ENCODE data around the gene ARHGAP26. TPM values are rescaled to one million over a fixed set of nuclear protein-coding genes. Genes with fewer than 3 reads are reported as not detected.
A peak's percentile ranks its signal among the peaks of the same experiment; 100 is the strongest.

The ARHGAP26 gene
- total RNA-seq, 4 donors from 2014 or later: 22.3 to 40.7 (median 28.2) TPM

GRCh38 chr5:143239882-143240518 lies 469.8 kb downstream of the ARHGAP26 start:
- no peaks in the 10 kb centered on the region for H3K9me3 ChIP-seq
- H3K27me3 ChIP-seq: no peaks in the 10 kb centered on the region
- H3K36me3 ChIP-seq: no peaks in the 10 kb centered on the region
- intact Hi-C loops (cut with DNase I): no loop called here
- DNase-seq (ENCODE audit: extremely low spot score): no peak
- no peak overlapping the region for H3K27ac ChIP-seq (replicated peaks in 1 of 4)
- WGBS: 87% methylated on average over 4 of the region's 5 CpGs
- TF ChIP-seq POLR2A (IDR thresholded peaks at IDR 0.05; ENCODE audit: low read depth): no peak
- TF ChIP-seq POLR2AphosphoS5 (IDR thresholded peaks at IDR 0.05): no peak
- TF ChIP-seq, protein P1, sequence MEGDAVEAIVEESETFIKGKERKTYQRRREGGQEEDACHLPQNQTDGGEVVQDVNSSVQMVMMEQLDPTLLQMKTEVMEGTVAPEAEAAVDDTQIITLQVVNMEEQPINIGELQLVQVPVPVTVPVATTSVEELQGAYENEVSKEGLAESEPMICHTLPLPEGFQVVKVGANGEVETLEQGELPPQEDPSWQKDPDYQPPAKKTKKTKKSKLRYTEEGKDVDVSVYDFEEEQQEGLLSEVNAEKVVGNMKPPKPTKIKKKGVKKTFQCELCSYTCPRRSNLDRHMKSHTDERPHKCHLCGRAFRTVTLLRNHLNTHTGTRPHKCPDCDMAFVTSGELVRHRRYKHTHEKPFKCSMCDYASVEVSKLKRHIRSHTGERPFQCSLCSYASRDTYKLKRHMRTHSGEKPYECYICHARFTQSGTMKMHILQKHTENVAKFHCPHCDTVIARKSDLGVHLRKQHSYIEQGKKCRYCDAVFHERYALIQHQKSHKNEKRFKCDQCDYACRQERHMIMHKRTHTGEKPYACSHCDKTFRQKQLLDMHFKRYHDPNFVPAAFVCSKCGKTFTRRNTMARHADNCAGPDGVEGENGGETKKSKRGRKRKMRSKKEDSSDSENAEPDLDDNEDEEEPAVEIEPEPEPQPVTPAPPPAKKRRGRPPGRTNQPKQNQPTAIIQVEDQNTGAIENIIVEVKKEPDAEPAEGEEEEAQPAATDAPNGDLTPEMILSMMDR (IDR thresholded peaks at IDR 0.05): no peak
- no peak for TF ChIP-seq EP300 (IDR thresholded peaks at IDR 0.05)
- no peak overlapping the region for H3K4me3 ChIP-seq
- peaks cover 3 to 24% (median 18%) of the 10 kb centered on the region in 4 donors for H3K4me1 ChIP-seq

GRCh38 chr5:143241892-143242291 lies 471.7 kb downstream of the ARHGAP26 start:
- Histone ChIP-seq H3K4me1 (peaks cover 3 to 31% (median 24%) of the 10 kb centered on the region in 4 donors), H3K36me3 (no peaks in the 10 kb centered on the region), H3K27me3 (no peaks in the 10 kb centered on the region), H3K4me3 (no peak overlapping the region), H3K27ac (replicated peaks in 1 of 4) (no peak overlapping the region), H3K9me3 (no peaks in the 10 kb centered on the region)
- intact Hi-C loops (cut with DNase I): no loop called here
- 62% methylated on average over 1 of the region's 1 CpG for WGBS
- TF ChIP-seq, protein P1 (IDR thresholded peaks at IDR 0.05): no peak
- TF ChIP-seq POLR2AphosphoS5 (IDR thresholded peaks at IDR 0.05) (no peak), POLR2A (IDR thresholded peaks at IDR 0.05; ENCODE audit: low read depth) (no peak), EP300 (IDR thresholded peaks at IDR 0.05) (no peak)
- no peak for DNase-seq (ENCODE audit: extremely low spot score)

DNA sequence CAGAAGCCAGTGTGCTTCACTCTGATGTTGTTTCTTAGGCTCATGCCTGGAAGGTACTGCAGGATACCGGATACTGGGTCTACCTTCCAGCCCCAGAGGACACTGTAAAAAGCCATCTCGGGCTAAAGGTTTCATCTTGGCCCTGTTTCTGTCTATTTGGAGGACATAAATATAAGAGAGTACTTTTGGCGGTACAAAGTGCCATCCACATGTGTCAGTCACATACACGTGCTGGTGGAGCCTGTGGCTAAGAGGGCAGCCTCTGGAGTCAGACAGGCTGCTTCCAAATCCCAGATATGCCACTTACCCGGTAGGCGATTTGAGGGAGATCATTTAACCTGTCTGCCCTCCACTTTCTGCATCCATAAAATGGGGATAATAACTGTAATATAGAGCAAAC lies 472.9 kb downstream of the ARHGAP26 start:
- Histone ChIP-seq H3K4me1 (peaks cover 3 to 31% (median 24%) of the 10 kb centered on the region in 4 donors), H3K27me3 (no peaks in the 10 kb centered on the region), H3K4me3 (no peak overlapping the region), H3K27ac (replicated peaks in 1 of 4) (peak overlapping the region; percentile 71 to 78 (median 73)), H3K9me3 (no peaks in the 10 kb centered on the region), H3K36me3 (no peaks in the 10 kb centered on the region)
- WGBS: 93% methylated on average over 6 of the region's 6 CpGs
- DNase-seq (ENCODE audit: extremely low spot score): no peak
- no peak for TF ChIP-seq EP300 (IDR thresholded peaks at IDR 0.05)
- no peak for TF ChIP-seq POLR2A (IDR thresholded peaks at IDR 0.05; ENCODE audit: low read depth)
- TF ChIP-seq, protein P1 (IDR thresholded peaks at IDR 0.05): no peak
- TF ChIP-seq POLR2AphosphoS5 (IDR thresholded peaks at IDR 0.05): no peak
- intact Hi-C loops (cut with DNase I): no loop called here

GRCh38 chr5:143244000-143244736 lies 474.0 kb downstream of the ARHGAP26 start:
- DNase-seq (ENCODE audit: extremely low spot score): peak; percentile 91
- H3K4me1 ChIP-seq: peaks cover 3 to 33% (median 26%) of the 10 kb centered on the region in 4 donors
- intact Hi-C loops (cut with DNase I): no loop called here
- 52% methylated on average over 16 of the region's 16 CpGs for WGBS
- peak overlapping the region; percentile 71 to 78 (median 73) for H3K27ac ChIP-seq (replicated peaks in 1 of 4)
- TF ChIP-seq POLR2AphosphoS5 (IDR thresholded peaks at IDR 0.05) (peak; percentile 53 to 61), POLR2A (IDR thresholded peaks at IDR 0.05; ENCODE audit: low read depth) (no peak)
- H3K9me3 ChIP-seq: no peaks in the 10 kb centered on the region
- H3K27me3 ChIP-seq: no peaks in the 10 kb centered on the region
- no peaks in the 10 kb centered on the region for H3K36me3 ChIP-seq
- peak overlapping the region; percentile 3 to 29 (median 20) for H3K4me3 ChIP-seq

DNA sequence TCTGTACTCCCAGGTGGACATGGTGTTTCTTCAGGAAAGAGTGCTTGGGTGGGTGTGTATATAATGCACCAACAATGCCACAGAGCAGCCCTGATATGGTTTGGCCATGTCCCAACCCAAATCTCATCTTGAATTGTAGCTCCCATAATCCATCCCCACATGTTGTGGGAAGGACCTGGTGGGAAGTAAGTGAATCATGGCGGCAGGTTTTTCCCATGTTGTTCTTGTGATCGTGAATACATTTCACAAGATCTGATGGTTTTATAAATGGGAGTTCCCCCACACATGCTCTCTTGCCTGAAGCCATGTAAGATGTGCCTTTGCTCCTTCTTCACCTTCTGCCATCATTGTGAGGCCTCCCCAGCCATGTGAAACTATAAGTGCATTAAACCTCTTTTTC lies 474.8 kb downstream of the ARHGAP26 start:
- H3K4me1 ChIP-seq: peaks cover 3 to 36% (median 28%) of the 10 kb centered on the region in 4 donors
- no peaks in the 10 kb centered on the region for H3K36me3 ChIP-seq
- no peak for TF ChIP-seq POLR2AphosphoS5 (IDR thresholded peaks at IDR 0.05)
- H3K27ac ChIP-seq (replicated peaks in 1 of 4): peak overlapping the region; percentile 71 to 78 (median 73)
- H3K27me3 ChIP-seq: no peaks in the 10 kb centered on the region
- no peak overlapping the region for H3K4me3 ChIP-seq
- intact Hi-C loops (cut with DNase I): no loop called here
- DNase-seq (ENCODE audit: extremely low spot score): no peak
- 100% methylated on average over 2 of the region's 2 CpGs for WGBS
- no peaks in the 10 kb centered on the region for H3K9me3 ChIP-seq
